Endothelial cell of umbilical vein (primary cell): ENCODE measurements around the gene MTA1. TPM values are rescaled to one million over a fixed set of nuclear protein-coding genes. Genes with fewer than 3 reads are reported as not detected.

Experiments used
- BruUV-seq: library from RNA; stranded (reverse); fragments of 400-500 nt; replicated peaks from 2 replicates; lab custom pipeline; 2021; lab: Mats Ljungman, UMichigan
- CTCF ChIA-PET: fragments of 300-600, 350-600 bp; sonication (Branson Sonifier 250); formaldehyde crosslinking; loops from one replicate; lab custom pipeline; 2021; ENCODE audit warnings: antibody characterized with exemption, inconsistent platforms; lab: Charles Lee
- POLR2A ChIA-PET: fragments of 300-600, 350-600 bp; sonication (Branson Sonifier 250); formaldehyde crosslinking; loops from one replicate; lab custom pipeline; 2021; ENCODE audit warnings: antibody characterized with exemption, inconsistent platforms; lab: Charles Lee
- DNase-seq: peaks from one replicate; pipeline ENCODE4 v3.0.0-alpha.2; 2011; ENCODE audit warnings: low read depth, low spot score
- FAIRE-seq: peaks from 2 replicates; lab custom pipeline; 2011; peaks lifted over from hg19 to GRCh38; lab: Jason Lieb, UNC
- H2AFZ ChIP-seq: 2 replicates; pipeline ENCODE4 v1.6.0; 2012; ENCODE audit warnings: low read depth, low read length, control low read depth, inconsistent platforms
- H3K27ac ChIP-seq: 2 replicates; pipeline ENCODE4 v1.5.1; 2011; ENCODE audit warnings: low read depth, mild to moderate bottlenecking, control low read depth, low read length, moderate library complexity; ENCODE audit not compliant: insufficient read depth
- H3K27me3 ChIP-seq, 2 experiments: 2 replicates each; pipeline versions ENCODE4 v1.6.0 to v1.6.1; 2011; ENCODE audit warnings: low read length in 2 of 2, mixed read lengths in 1 of 2; ENCODE audit not compliant: control insufficient read depth in 2 of 2, insufficient read depth in 2 of 2
- H3K36me3 ChIP-seq, 2 experiments: 2 replicates in 1 of 2; 3 replicates in 1 of 2; pipeline ENCODE4 v1.5.1; 2011; ENCODE audit warnings: low read length in 2 of 2, mild to moderate bottlenecking in 1 of 2, moderate library complexity in 1 of 2; ENCODE audit not compliant: control insufficient read depth in 2 of 2, insufficient read depth in 2 of 2; ENCODE audit errors: extremely low read depth in 1 of 2
- H3K4me1 ChIP-seq: 3 replicates; pipeline ENCODE4 v1.5.1; 2011; ENCODE audit warnings: mild to moderate bottlenecking, low read length; ENCODE audit not compliant: control insufficient read depth, insufficient read depth; ENCODE audit errors: extremely low read depth
- H3K4me2 ChIP-seq: 2 replicates; pipeline ENCODE4 v1.6.1; 2011; ENCODE audit warnings: low read length, control low read depth, mixed read lengths; ENCODE audit not compliant: insufficient read depth
- H3K4me3 ChIP-seq, 3 experiments: fragments of 200-600 bp in 1 of 3; sonication (generic), shearing (Covaris generic) in 1 of 3; replicated peaks in 1 of 3; 2 replicates each; pipeline ENCODE4 v1.5.1; 2011 to 2016; ENCODE audit warnings: control low read depth in 3 of 3, low read length in 3 of 3, mild to moderate bottlenecking in 2 of 3, inconsistent platforms in 1 of 3, low read depth in 1 of 3, moderate library complexity in 1 of 3; ENCODE audit not compliant: insufficient read depth in 1 of 3
- H3K79me2 ChIP-seq: 2 replicates; pipeline ENCODE4 v1.6.0; 2012; ENCODE audit warnings: low read length, inconsistent platforms; ENCODE audit not compliant: control insufficient read depth, insufficient read depth
- H3K9ac ChIP-seq: replicated peaks from 2 replicates; pipeline ENCODE3; 2011; ENCODE audit warnings: low read length, control low read depth; ENCODE audit not compliant: insufficient read depth; ENCODE audit errors: extremely low read depth
- H3K9me1 ChIP-seq: replicated peaks from 3 replicates; pipeline ENCODE4 v1.6.0; 2011; ENCODE audit warnings: mild to moderate bottlenecking, low read length; ENCODE audit not compliant: control insufficient read depth, insufficient read depth; ENCODE audit errors: extremely low read depth
- H3K9me3 ChIP-seq: replicated peaks from 2 replicates; pipeline ENCODE4 v1.5.1; 2012; ENCODE audit warnings: low read length, inconsistent platforms; ENCODE audit not compliant: control insufficient read depth, insufficient read depth
- H4K20me1 ChIP-seq: replicated peaks from 2 replicates; pipeline ENCODE3; 2011; ENCODE audit warnings: mild to moderate bottlenecking, low read length; ENCODE audit not compliant: control insufficient read depth, insufficient read depth; ENCODE audit errors: extremely low read depth
- CTCF ChIP-seq, 2 donors: IDR thresholded peaks; 1 replicate in 1 of 2; 2 replicates in 1 of 2; pipeline ENCODE4 v1.5.1; 2011; ENCODE audit warnings: low read length in 2 of 2, mild to moderate bottlenecking in 2 of 2, moderate library complexity in 2 of 2, control low read depth in 1 of 2, inconsistent platforms in 1 of 2, low read depth in 1 of 2; ENCODE audit not compliant: insufficient read depth in 1 of 2; ENCODE audit errors: extremely low read depth in 1 of 2
- EZH2 ChIP-seq: IDR thresholded peaks from 2 replicates; pipeline ENCODE4 v1.6.1; 2012; ENCODE audit warnings: borderline replicate concordance, low read depth, mild to moderate bottlenecking, moderate library complexity, low read length, inconsistent platforms; ENCODE audit not compliant: severe bottlenecking
- FOS ChIP-seq: IDR thresholded peaks from 2 replicates; pipeline ENCODE4 v1.6.1; 2011; ENCODE audit warnings: mild to moderate bottlenecking, low read length, moderate library complexity, borderline replicate concordance; ENCODE audit not compliant: insufficient read depth
- GATA2 ChIP-seq: IDR thresholded peaks from 2 replicates; pipeline ENCODE4 v1.7.0; 2011; ENCODE audit warnings: low read depth, mild to moderate bottlenecking, moderate library complexity, mixed read lengths, low read length; ENCODE audit not compliant: insufficient read length, insufficient read depth
- JUN ChIP-seq: IDR thresholded peaks from 2 replicates; pipeline ENCODE4 v1.6.1; 2011; ENCODE audit warnings: borderline replicate concordance, low read depth; ENCODE audit not compliant: insufficient read length, insufficient read depth
- MAX ChIP-seq: IDR thresholded peaks from 2 replicates; pipeline ENCODE4 v1.6.1; 2011; ENCODE audit not compliant: insufficient read depth, insufficient read length
- MYC ChIP-seq: IDR thresholded peaks from one replicate; pipeline ENCODE4 v1.6.1; 2011; ENCODE audit warnings: mild to moderate bottlenecking, low read depth, low read length
- POLR2A ChIP-seq: IDR thresholded peaks from 2 replicates; pipeline ENCODE4 v1.6.1; 2012; ENCODE audit warnings: low read depth, mild to moderate bottlenecking, control low read depth, low read length
- POLR2AphosphoS5 ChIP-seq: IDR thresholded peaks from 2 replicates; pipeline ENCODE4 v1.6.1; 2012; ENCODE audit warnings: low read depth, mild to moderate bottlenecking, control low read depth, low read length, moderate library complexity; ENCODE audit not compliant: insufficient read depth
- dilution Hi-C: fragments of 300-500 bp; cut with MboI; formaldehyde crosslinking; loops from one replicate; pipeline ENCODE4 v1.15.0; 2019; ENCODE audit warnings: low sequenced_read_pairs; ENCODE audit not compliant: extremely low pct_ligation_motif_present
- intact Hi-C: fragments of 100-400 bp; cut with micrococcal nuclease; formaldehyde crosslinking; loops from one replicate; pipeline ENCODE4 v1.10.0; 2022
- polyA plus RNA-seq, 4 experiments: library from polyadenylated mRNA; depleted of rRNA in 3 of 4; stranded (reverse) in 3 of 4; unstranded in 1 of 4; fragments of >200 nt; gene quantifications; 2 replicates each; pipeline versions ENCODE4 v1.2.1 to v1.2.3, GENCODE V29; 2011 to 2012; ENCODE audit warnings: missing spikeins in 1 of 4
- total RNA-seq: library from RNA; stranded (reverse); gene quantifications from 2 replicates; pipeline ENCODE4 v1.2.3, GENCODE V29; 2021

Gene MTA1
- total and polyA plus RNA-seq, 2 donors (not counting 3 experiments of a cell fraction or from before 2014, with no cell fraction given): 85.2 to 167 TPM

- FAIRE-seq (no peak), DNase-seq (no peak)
- Histone ChIP-seq H3K36me3 (no peaks in the 10 kb centered on the region), H3K79me2 (no peaks in the 10 kb centered on the region), H3K4me1 (peaks cover 6% of the 10 kb centered on the region), H3K9me3 (no peaks in the 10 kb centered on the region), H3K27me3 (peaks cover 6% of the 10 kb centered on the region in 2 experiments), H3K9ac (no peak overlapping the region), H3K4me3 (no peak overlapping the region), H2AFZ (no peak overlapping the region), H3K4me2 (no peak overlapping the region), H4K20me1 (no peaks in the 10 kb centered on the region), H3K9me1 (no peaks in the 10 kb centered on the region), H3K27ac (no peak overlapping the region)
- POLR2A ChIA-PET: no interaction called here
- intact Hi-C loops: loop anchor here (10.0 kb wide), 1 partner anchor 107 kb away; the partner anchor contains the start of gene BRF1
- no peak for TF ChIP-seq MYC
- TF ChIP-seq MAX: no peak
- no peak for TF ChIP-seq JUN
- TF ChIP-seq EZH2: no peak
- no peak for TF ChIP-seq POLR2A
- no peak for TF ChIP-seq POLR2AphosphoS5
- no peak for TF ChIP-seq FOS
- no peak for TF ChIP-seq CTCF (IDR thresholded peaks at IDR 0.05; ENCODE audit: extremely low read depth in 1 of 2, insufficient read depth in 1 of 2, low read depth in 1 of 2, low read length in 2 of 2)
- TF ChIP-seq GATA2: no peak
- CTCF ChIA-PET: interaction anchor here (0.7 to 1.9 kb wide), 6 partner anchors 9 to 77 kb away, joined by 3 to 12 read pairs (median 5); no protein-coding TSS in a partner anchor
- BruUV-seq: no TSS peak
- dilution Hi-C loops: no loop called here
These were observed 7.4 kb upstream of the MTA1 start for GRCh38 chr14:105411985-105412770.
